GM21717 (cell line): ENCODE results near the gene SHB.

Experiments
- ATAC-seq: cut with Tn5 transposase; IDR thresholded peaks from one replicate; pipeline ENCODE4 v1.9.1; 2021; ENCODE audit warnings: mild to moderate bottlenecking, moderate library complexity; ENCODE audit not compliant: unreplicated experiment

SHB gene

GRCh38 chr9:38043931-38044623 is 24.9 kb downstream of the SHB start:
- no peak for ATAC-seq

- ATAC-seq, result no peak
Observed at GRCh38 chr9:38042626-38043357, 26.2 kb downstream of the SHB start.

- ATAC-seq, result no peak
Observed at GRCh38 chr9:38041564-38042243, 27.3 kb downstream of the SHB start.

- no peak for ATAC-seq
Observed at GRCh38 chr9:38039907-38040682, 28.9 kb downstream of the SHB start.

- no peak for ATAC-seq
Observed at GRCh38 chr9:38039090-38039906, 29.7 kb downstream of the SHB start.

GRCh38 chr9:38038307-38039089 is 30.5 kb downstream of the SHB start:
- no peak for ATAC-seq

- ATAC-seq, result no peak
Observed at GRCh38 chr9:38037981-38038306, 31.1 kb downstream of the SHB start.

GRCh38 chr9:38036359-38037084 is 32.5 kb downstream of the SHB start:
- no peak for ATAC-seq

GRCh38 chr9:38035873-38036272 is 33.2 kb downstream of the SHB start:
- ATAC-seq, result no peak

GRCh38 chr9:38033941-38034340 is 35.1 kb downstream of the SHB start:
- ATAC-seq, result no peak

- ATAC-seq, result no peak
Observed at GRCh38 chr9:38032266-38033110, 36.5 kb downstream of the SHB start.

GRCh38 chr9:38031594-38031993 is 37.4 kb downstream of the SHB start:
- ATAC-seq, result no peak

GRCh38 chr9:38030658-38031057 is 38.4 kb downstream of the SHB start:
- ATAC-seq, result no peak

- no peak for ATAC-seq
Observed at GRCh38 chr9:38029915-38030638, 39.0 kb downstream of the SHB start.

- ATAC-seq, result no peak
Observed at GRCh38 chr9:38027714-38028113, 41.3 kb downstream of the SHB start.

- no peak for ATAC-seq
Observed at GRCh38 chr9:38026840-38027527, 42.0 kb downstream of the SHB start.
